Stimulated activated CD8-positive, alpha-beta memory T cell treated with anti-CD3 and anti-CD28 coated beads, Interleukin-2, amount 100 ng/mL, for 1 hour (primary cell): Measurements from ENCODE around the gene DNM3.
"Not testable (repeated sequence)": the region's sequence is repeated elsewhere in the genome, so short reads cannot be mapped to it uniquely, and the experiment has no call there.

Experiments
- DNase-seq, 2 donors: peaks; one replicate each; pipeline ENCODE4 v3.0.0-alpha.2; 2020; ENCODE audit warnings: low read depth in 2 of 2

Gene DNM3

GRCh38 chr1:171841050-171841910 is at the start of gene DNM3:
Gene DNM3 (plus strand): TSS chr1:171841498. CDS start chr1:171841657, 159 bp downstream.
- DNase-seq: peak; percentile 60 to 65

DNA sequence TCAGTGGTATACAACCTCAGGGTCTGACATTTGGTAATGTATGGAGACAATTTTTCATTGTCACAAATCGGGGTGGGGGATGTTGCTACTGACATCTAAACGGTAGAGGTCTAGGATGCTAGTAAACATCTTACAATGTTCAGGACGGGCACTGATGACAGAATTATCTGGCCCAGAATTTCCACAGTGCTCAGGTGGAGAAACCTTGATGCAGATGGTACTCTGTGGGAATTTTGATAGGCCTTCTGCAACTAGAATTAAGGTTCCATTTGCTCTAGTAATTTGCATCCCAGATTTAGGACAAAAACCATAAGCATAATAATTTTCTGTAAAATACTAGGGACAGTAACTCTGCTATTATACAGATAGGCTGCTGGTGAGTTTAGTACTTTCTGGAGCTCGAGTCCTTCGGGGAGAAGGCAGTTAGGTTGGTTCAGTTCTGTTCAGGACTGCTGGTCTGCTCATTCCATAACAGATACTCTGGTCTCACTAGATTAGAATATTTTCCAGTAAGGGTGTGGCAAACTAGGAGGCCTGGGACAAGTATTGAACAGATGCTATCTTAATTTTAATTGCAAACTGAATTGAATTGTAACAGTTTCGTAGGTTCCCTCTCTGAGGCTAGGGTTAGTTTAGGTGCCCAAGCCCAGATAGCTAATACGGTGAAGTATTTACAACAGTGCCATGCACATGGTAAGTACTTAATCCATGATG is 48.5 kb upstream of the DNM3 start:
- DNase-seq: no peak

- no peak for DNase-seq
Observed at GRCh38 chr1:171793636-171794035, 47.7 kb upstream of the DNM3 start.

DNA sequence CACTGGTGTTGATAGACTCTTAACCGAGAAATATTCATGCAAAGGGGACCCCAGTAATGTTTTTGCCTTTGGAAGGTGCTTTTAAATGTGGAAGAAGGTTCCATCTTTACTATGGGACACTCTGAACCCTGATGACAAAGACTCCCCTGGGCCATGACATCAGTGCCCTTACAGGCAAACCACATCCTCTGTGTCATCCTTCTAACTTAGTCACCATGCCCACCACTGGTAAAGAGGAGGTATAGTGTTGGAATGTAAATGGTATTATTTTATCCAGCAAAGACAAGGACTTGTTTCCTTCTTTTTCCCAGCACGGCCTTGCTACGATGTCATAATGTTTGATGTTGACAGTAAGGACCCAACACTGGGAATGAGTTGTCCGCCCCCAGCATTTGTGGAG is 47.2 kb upstream of the DNM3 start:
- peak in 1 of 2 donors; percentile 22 for DNase-seq

- no peak for DNase-seq
Observed at GRCh38 chr1:171796592-171796991, 44.7 kb upstream of the DNM3 start.

- DNase-seq: no peak
Observed at GRCh38 chr1:171798311-171798710, 43.0 kb upstream of the DNM3 start.

- DNase-seq: no peak
Observed at GRCh38 chr1:171798765-171799164, 42.5 kb upstream of the DNM3 start.

GRCh38 chr1:171799166-171799565 is 42.1 kb upstream of the DNM3 start:
- no peak for DNase-seq

DNA sequence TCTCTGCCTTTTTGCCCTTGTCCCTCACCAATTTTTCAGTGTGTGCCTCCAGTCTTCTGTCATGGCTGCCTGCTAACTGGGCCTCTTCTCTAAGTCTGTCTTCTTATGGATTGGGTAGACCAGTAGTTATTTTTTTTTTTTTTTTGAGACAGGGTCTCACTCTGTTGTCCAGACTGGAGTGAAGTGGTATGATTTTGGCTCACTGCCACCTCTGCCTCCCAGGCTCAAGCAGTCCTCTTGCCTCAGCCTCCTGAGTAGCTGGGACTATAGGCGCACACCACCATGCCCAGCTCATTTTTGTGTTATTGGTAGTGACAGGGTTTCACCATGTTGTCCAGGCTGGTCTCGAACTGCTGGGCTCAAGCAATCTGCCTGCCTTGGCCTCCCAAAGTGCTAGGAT is 41.6 kb upstream of the DNM3 start:
- DNase-seq: not testable (repeated sequence)

DNA sequence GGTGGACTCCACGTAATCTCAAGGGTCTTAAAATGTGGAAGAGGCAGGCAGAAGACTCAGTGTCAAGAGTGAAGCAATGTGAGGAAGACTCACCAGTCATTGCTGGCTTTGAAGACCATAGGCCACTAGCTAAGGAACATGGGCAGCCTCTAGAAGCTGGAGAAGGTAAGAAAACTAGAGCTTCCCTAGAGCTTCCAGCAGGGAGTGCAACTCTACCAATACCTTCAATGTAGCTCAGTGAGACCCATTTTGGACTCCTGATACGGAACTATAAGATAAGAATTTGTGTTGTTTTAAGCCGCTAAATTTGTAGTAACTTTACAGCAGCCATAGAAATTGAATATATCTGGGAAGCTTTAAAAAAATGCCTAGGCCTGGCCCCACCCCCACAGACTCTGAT is 41.0 kb upstream of the DNM3 start:
- no peak for DNase-seq

DNA sequence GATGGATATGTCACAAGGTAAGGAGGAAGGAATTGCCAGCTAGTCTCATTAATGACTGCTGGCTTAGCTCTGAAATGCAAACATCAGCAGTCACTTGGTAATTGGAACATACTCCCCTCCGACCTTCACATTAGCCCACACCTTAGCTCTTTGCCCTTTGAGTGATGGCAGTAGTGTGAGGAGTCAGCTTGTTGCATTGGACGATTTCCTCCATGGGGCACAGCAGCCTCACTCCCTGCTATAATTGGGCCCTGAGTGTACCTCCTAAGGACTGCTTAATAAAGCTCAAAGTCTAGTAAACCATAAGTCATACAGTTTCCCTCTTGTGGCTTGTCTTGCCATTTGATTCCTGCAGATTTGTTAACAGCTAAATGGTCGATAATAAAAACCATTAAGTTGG is 40.4 kb upstream of the DNM3 start:
- DNase-seq: no peak

GRCh38 chr1:171801487-171801891 is 39.8 kb upstream of the DNM3 start:
- DNase-seq: no peak

DNA sequence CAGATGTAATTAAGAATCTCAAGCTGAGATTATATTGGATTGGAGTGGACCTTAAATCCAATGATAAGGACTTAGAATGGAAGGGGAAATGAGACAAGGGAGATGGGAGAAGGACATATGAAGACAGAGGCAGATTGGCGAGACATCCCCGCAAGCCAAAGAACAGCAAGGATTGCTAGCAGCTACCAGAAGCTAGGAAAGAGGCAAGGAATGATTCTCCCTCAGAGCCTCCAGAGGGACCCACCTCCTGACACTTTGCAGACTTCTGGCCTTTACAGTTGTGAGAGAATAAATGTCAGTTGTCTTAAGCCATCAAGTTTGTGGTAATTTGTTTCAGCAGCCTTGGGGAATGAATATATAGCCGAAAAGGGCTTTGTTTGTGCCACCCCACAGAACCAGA is 39.1 kb upstream of the DNM3 start:
- no peak for DNase-seq

DNA sequence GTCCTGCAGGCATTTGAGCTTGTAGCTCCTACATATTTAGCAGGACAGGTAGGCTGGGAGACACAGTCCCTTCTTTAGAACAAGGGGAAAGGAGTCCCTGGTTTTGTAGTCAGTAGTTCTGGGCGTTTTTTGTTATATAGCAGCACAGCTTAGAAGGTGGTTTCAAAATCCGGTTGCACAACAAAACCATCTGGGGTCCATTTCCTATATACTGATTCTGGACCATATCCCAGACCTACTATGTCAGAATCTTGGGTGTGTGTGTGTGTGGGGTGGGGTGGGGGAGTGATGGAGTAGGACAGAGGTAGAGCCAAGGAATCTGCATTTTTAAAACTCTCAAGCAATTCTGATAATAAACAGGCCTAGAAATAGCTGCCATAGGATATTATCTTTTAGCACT is 38.3 kb upstream of the DNM3 start:
- DNase-seq: no peak

DNA sequence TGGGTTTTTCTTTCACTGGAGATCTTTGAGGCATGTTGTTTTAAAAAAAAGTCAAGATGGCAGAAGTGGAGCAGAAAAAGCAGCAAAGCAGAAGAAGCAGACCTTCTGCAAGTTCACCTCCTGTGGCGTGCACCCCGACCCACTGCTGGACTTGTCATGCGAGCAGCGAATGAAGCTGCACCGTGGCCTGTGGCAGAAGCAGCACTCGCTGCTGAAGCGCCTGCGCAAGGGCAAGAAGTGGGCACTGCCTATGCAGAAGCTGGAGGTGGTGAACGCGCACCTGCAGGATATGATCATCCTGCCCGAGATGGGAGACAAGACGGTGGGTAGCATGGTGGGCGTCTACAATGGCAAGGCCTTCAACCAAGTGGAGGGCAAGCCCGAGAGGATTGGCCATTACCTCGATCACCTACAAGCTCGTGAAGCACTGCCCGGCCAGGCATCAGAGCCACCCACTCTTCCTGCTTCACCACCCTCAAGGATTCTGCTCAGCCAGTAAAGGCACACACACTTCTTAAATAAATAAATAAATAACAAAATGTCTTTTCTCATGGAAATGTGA is 37.8 kb upstream of the DNM3 start:
- no peak for DNase-seq

DNA sequence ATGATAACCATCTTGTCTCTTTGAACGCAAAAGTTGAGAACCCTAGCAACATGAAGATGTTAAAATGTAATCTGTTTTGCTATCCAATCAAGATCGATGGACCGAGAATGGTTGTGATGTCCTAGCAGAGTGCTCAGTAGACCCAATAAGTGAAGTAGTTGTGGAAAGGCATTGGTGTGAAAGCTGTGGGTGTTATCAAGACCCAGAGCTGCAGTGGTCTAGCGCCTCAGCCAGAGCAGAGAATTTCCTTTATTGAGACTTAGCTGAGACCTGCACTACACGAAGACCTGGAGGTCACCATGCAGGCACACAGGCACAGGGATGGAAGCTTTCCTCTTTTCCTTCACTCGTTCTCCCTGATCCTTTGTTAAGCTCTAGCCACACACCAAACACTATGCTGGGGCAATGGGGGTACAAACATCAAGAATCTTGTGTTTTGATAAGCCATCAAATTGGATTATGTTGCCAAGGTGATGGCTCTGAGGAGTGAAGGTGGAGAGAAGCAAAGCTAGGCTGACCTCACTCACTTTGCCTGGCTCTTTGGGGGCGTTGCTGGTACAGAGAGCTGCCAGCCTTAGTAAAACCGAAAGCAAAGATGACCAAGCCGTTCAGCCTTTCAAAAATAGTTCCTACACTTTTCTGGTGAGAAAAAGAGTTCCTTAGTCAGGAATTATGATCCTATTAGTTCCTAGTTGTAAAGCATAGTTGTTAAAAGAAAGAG is 35.7 kb upstream of the DNM3 start:
- no peak for DNase-seq

- DNase-seq: no peak
Observed at GRCh38 chr1:171807556-171807955, 33.7 kb upstream of the DNM3 start.

- DNase-seq: no peak
Observed at GRCh38 chr1:171809834-171810233, 31.5 kb upstream of the DNM3 start.

- no peak for DNase-seq
Observed at GRCh38 chr1:171811672-171812071, 29.6 kb upstream of the DNM3 start.

DNA sequence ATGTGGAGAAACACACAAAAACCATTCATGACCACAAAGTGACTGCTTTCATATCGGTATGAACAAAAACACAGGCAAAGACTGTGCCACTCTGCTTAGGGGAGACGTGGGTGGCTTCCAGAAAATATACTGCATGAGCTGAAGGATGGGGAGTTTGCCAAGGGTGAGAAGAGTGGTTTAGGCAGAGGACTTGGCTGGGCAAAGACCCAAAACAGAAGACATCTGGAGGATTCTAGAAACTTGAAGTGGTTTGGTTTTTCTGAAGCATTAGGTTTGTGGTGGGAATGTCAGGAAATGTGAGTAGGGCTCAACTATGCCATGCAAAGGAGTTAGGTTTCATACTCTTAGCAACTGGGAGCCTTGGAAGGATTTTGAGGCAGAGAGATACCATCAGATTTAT is 26.6 kb upstream of the DNM3 start:
- DNase-seq: no peak

DNA sequence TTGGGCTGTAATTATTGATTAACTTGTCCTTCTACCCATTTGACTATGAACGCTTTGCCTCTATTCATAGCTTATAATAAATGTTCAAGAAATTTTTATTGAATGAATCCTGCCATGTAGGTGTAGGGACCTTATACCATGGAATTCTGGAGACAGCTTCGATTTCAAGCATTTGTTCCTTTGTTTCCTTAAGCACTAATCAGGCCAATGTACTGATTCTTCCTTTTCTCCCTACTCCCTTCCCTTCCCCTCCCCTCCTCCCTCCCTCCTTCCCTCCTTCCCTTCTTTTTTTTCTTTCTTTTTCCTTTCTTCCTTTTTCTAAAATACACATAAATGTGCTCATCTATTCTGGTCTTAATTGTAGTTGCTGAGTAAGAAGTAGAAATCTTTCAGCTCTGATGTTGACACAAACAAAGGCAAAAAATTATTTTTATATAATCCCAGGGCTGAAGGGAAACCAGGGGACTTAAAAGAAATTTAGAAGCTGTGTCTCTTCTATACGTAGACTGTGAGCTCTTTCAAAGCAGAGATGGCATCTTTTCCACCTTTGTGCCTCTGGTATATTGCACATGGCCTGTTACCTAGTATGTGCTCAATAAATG is 24.9 kb upstream of the DNM3 start:
- no peak for DNase-seq
